Measurements from ENCODE around the gene NMU. TPM values are rescaled to one million over a fixed set of nuclear protein-coding genes. Genes with fewer than 3 reads are reported as not detected.
"Not testable (repeated sequence)": the region's sequence is repeated elsewhere in the genome, so short reads cannot be mapped to it uniquely, and the experiment has no call there.

Gene NMU
- total and polyA plus RNA-seq, 10 of the 15 experiments (the other 5 are each of a cell fraction or from before 2014, with no cell fraction given): 0.33 TPM; not detected in 9

DNA sequence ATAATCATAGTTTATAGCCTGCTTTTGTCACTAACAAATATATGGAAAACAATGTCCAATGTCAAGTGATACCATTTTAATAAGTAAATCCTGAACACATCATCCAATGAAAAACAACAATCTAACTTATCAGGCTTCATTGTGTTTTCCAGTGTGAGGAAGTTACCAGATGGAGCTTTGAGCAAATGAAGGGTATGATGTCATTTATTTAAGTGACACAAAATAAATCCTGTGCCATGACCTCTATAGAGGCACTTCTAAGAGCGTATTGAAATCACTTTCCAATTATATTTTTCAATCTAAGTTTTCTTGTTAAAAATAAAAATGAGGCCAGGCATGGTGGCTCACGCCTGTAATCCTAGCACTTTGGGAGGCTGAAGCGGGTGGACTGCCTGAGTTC, 48.2 kb upstream of the NMU start:
- H3K27ac ChIP-seq (ENCODE audit: control insufficient read depth, insufficient read depth): no peak overlapping the region
- no peaks in the 10 kb centered on the region for H3K4me1 ChIP-seq (ENCODE audit: control insufficient read depth, insufficient read depth, low read length)
- H3K9me3 ChIP-seq (replicated peaks; ENCODE audit: control insufficient read depth, insufficient read depth, low read length): no peaks in the 10 kb centered on the region
- ChIA-PET CTCF (no interaction called here), POLR2A (no interaction called here), RAD21 (ENCODE audit: unreplicated experiment) (no interaction called here), SMC1A (ENCODE audit: uncharacterized antibody, unreplicated experiment) (no interaction called here)
- H3K9ac ChIP-seq (ENCODE audit: control insufficient read depth, insufficient read depth, low read length): no peak overlapping the region
- 33% methylated on average over 3 of the region's 3 CpGs for WGBS (ENCODE audit: insufficient coverage, insufficient replicate concordance, low lambda C conversion rate, missing lambda C conversion rate)
- ATAC-seq (no peak), DNase-seq (ENCODE audit: low read depth, low spot score) (no peak), FAIRE-seq (no peak)
- no peaks in the 10 kb centered on the region for H3K36me3 ChIP-seq (ENCODE audit: control insufficient read depth in 2 of 2, insufficient read depth in 2 of 2, low read length in 1 of 2)
- H3K79me2 ChIP-seq (ENCODE audit: control insufficient read depth, insufficient read depth, low read length): no peaks in the 10 kb centered on the region
- H4K20me1 ChIP-seq (ENCODE audit: control insufficient read depth, insufficient read depth): no peaks in the 10 kb centered on the region
- TF ChIP-seq ZNF24 (IDR thresholded peaks at IDR 0.05) (no peak), POLR2A (IDR thresholded peaks at IDR 0.05; ENCODE audit: low read depth, low read length) (no peak), EGR1 (IDR thresholded peaks at IDR 0.05; ENCODE audit: borderline replicate concordance in 1 of 2, low read depth in 2 of 2, low read length in 2 of 2) (no peak), ZBED1 (IDR thresholded peaks at IDR 0.05; ENCODE audit: borderline replicate concordance) (no peak), GATAD2B (conservative IDR thresholded peaks at IDR 0.05; ENCODE audit: low read depth) (no peak), ZSCAN29 (IDR thresholded peaks at IDR 0.05) (no peak), KLF5 (IDR thresholded peaks at IDR 0.05; ENCODE audit: partially characterized antibody) (no peak), DPF2 (IDR thresholded peaks at IDR 0.05) (no peak)
- TF ChIP-seq, protein P1, sequence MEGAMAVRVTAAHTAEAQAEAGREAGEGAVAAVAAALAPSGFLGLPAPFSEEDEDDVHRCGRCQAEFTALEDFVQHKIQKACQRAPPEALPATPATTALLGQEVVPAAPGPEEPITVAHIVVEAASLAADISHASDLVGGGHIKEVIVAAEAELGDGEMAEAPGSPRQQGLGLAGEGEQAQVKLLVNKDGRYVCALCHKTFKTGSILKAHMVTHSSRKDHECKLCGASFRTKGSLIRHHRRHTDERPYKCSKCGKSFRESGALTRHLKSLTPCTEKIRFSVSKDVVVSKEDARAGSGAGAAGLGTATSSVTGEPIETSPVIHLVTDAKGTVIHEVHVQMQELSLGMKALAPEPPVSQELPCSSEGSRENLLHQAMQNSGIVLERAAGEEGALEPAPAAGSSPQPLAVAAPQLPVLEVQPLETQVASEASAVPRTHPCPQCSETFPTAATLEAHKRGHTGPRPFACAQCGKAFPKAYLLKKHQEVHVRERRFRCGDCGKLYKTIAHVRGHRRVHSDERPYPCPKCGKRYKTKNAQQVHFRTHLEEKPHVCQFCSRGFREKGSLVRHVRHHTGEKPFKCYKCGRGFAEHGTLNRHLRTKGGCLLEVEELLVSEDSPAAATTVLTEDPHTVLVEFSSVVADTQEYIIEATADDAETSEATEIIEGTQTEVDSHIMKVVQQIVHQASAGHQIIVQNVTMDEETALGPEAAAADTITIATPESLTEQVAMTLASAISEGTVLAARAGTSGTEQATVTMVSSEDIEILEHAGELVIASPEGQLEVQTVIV (IDR thresholded peaks at IDR 0.05; ENCODE audit: borderline replicate concordance, partially characterized antibody): no peak
- TF ChIP-seq, protein P2, sequence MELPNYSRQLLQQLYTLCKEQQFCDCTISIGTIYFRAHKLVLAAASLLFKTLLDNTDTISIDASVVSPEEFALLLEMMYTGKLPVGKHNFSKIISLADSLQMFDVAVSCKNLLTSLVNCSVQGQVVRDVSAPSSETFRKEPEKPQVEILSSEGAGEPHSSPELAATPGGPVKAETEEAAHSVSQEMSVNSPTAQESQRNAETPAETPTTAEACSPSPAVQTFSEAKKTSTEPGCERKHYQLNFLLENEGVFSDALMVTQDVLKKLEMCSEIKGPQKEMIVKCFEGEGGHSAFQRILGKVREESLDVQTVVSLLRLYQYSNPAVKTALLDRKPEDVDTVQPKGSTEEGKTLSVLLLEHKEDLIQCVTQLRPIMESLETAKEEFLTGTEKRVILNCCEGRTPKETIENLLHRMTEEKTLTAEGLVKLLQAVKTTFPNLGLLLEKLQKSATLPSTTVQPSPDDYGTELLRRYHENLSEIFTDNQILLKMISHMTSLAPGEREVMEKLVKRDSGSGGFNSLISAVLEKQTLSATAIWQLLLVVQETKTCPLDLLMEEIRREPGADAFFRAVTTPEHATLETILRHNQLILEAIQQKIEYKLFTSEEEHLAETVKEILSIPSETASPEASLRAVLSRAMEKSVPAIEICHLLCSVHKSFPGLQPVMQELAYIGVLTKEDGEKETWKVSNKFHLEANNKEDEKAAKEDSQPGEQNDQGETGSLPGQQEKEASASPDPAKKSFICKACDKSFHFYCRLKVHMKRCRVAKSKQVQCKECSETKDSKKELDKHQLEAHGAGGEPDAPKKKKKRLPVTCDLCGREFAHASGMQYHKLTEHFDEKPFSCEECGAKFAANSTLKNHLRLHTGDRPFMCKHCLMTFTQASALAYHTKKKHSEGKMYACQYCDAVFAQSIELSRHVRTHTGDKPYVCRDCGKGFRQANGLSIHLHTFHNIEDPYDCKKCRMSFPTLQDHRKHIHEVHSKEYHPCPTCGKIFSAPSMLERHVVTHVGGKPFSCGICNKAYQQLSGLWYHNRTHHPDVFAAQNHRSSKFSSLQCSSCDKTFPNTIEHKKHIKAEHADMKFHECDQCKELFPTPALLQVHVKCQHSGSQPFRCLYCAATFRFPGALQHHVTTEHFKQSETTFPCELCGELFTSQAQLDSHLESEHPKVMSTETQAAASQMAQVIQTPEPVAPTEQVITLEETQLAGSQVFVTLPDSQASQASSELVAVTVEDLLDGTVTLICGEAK (IDR thresholded peaks at IDR 0.05; ENCODE audit: borderline replicate concordance): no peak
- TF ChIP-seq, protein P3, sequence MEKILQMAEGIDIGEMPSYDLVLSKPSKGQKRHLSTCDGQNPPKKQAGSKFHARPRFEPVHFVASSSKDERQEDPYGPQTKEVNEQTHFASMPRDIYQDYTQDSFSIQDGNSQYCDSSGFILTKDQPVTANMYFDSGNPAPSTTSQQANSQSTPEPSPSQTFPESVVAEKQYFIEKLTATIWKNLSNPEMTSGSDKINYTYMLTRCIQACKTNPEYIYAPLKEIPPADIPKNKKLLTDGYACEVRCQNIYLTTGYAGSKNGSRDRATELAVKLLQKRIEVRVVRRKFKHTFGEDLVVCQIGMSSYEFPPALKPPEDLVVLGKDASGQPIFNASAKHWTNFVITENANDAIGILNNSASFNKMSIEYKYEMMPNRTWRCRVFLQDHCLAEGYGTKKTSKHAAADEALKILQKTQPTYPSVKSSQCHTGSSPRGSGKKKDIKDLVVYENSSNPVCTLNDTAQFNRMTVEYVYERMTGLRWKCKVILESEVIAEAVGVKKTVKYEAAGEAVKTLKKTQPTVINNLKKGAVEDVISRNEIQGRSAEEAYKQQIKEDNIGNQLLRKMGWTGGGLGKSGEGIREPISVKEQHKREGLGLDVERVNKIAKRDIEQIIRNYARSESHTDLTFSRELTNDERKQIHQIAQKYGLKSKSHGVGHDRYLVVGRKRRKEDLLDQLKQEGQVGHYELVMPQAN (conservative IDR thresholded peaks at IDR 0.05): no peak
- H2AFZ ChIP-seq (ENCODE audit: control insufficient read depth, low read depth, low read length): no peak overlapping the region
- intact Hi-C loops (cut with micrococcal nuclease; ENCODE audit: unreplicated experiment): no loop called here
- in situ Hi-C loops (cut with MboI): no loop called here
- no TSS peak for BruUV-seq (replicated peaks)
- no peaks in the 10 kb centered on the region for H3K27me3 ChIP-seq (replicated peaks in 1 of 2; ENCODE audit: control insufficient read depth in 2 of 2, insufficient read depth in 2 of 2, low read length in 1 of 2)
- H3K4me3 ChIP-seq: no peak overlapping the region
- no peak overlapping the region for H3K4me2 ChIP-seq (ENCODE audit: control insufficient read depth, insufficient read depth)

DNA sequence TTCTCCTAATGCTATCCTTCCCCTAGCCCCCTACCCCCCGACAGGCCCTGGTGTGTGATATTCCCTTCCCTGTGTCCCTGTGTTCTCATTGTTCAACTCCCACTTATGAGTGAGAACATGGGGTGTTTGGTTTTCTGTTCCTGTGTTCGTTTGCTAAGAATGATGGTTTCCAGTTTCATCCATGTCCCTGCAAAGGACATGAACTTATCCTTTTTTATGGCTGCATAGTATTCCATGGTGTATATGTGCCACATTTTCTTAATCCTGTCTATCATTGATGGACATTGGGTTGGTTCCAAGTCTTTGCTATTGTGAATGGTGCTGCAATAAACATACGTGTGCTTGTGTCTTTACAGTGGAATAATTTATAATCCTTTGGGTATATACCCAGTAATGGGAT, 46.7 kb upstream of the NMU start:
- H3K9ac ChIP-seq (ENCODE audit: control insufficient read depth, insufficient read depth, low read length); H3K9me3 ChIP-seq (replicated peaks; ENCODE audit: control insufficient read depth, insufficient read depth, low read length); H2AFZ ChIP-seq (ENCODE audit: control insufficient read depth, low read depth, low read length); H3K4me3 ChIP-seq; H4K20me1 ChIP-seq (ENCODE audit: control insufficient read depth, insufficient read depth); SMC1A ChIA-PET (ENCODE audit: uncharacterized antibody, unreplicated experiment); intact Hi-C loops (cut with micrococcal nuclease; ENCODE audit: unreplicated experiment); CTCF ChIA-PET; H3K27me3 ChIP-seq (replicated peaks in 1 of 2; ENCODE audit: control insufficient read depth in 2 of 2, insufficient read depth in 2 of 2, low read length in 1 of 2); H3K36me3 ChIP-seq (ENCODE audit: control insufficient read depth in 2 of 2, insufficient read depth in 2 of 2, low read length in 1 of 2); H3K27ac ChIP-seq (ENCODE audit: control insufficient read depth, insufficient read depth); in situ Hi-C loops (cut with MboI); ATAC-seq; H3K4me2 ChIP-seq (ENCODE audit: control insufficient read depth, insufficient read depth); DNase-seq (ENCODE audit: low read depth, low spot score); BruUV-seq (replicated peaks); H3K4me1 ChIP-seq (ENCODE audit: control insufficient read depth, insufficient read depth, low read length); FAIRE-seq; H3K79me2 ChIP-seq (ENCODE audit: control insufficient read depth, insufficient read depth, low read length); POLR2A ChIA-PET; RAD21 ChIA-PET (ENCODE audit: unreplicated experiment): not testable (repeated sequence)
- 33% methylated on average over 3 of the region's 3 CpGs for WGBS (ENCODE audit: insufficient coverage, insufficient replicate concordance, low lambda C conversion rate, missing lambda C conversion rate)

All from GM12878 (cell line).